Hematopoietic multipotent progenitor cell treated with erythropoietin and hydrocortisone succinate and interleukin-3 and kit ligand, for 4 days (in vitro differentiated cells): ENCODE data around the gene RB1.

Experiments used
- DNase-seq: peaks from one replicate; pipeline ENCODE4 v3.0.0-alpha.2; 2015

The RB1 gene

GRCh38 chr13:48457578-48458242, 154.2 kb downstream of the RB1 start:
- DNase-seq = no peak

- no peak for DNase-seq
Observed at GRCh38 chr13:48475230-48475629, 171.7 kb downstream of the RB1 start.

- peak; percentile 32 for DNase-seq
Observed at GRCh38 chr13:48476215-48476614, 172.7 kb downstream of the RB1 start.

GRCh38 chr13:48476686-48477085, 173.1 kb downstream of the RB1 start:
- DNase-seq = no peak

- no peak for DNase-seq
Observed at GRCh38 chr13:48477191-48477855, 173.8 kb downstream of the RB1 start.

GRCh38 chr13:48478391-48478790, 174.8 kb downstream of the RB1 start:
- DNase-seq = no peak

GRCh38 chr13:48483575-48483974, 180.0 kb downstream of the RB1 start:
- no peak for DNase-seq

- no peak for DNase-seq
Observed at GRCh38 chr13:48485432-48485831, 181.9 kb downstream of the RB1 start.

GRCh38 chr13:48486362-48486761, 182.8 kb downstream of the RB1 start:
- no peak for DNase-seq

GRCh38 chr13:48486836-48487235, 183.3 kb downstream of the RB1 start:
- no peak for DNase-seq

GRCh38 chr13:48487968-48488367, 184.4 kb downstream of the RB1 start:
- DNase-seq = no peak

GRCh38 chr13:48488995-48489394, 185.4 kb downstream of the RB1 start:
- DNase-seq = no peak

- DNase-seq = no peak
Observed at GRCh38 chr13:48489666-48490065, 186.1 kb downstream of the RB1 start.

GRCh38 chr13:48490241-48490640, 186.7 kb downstream of the RB1 start:
- DNase-seq = no peak

GRCh38 chr13:48491423-48492095, 188.0 kb downstream of the RB1 start:
- DNase-seq = no peak

- DNase-seq = no peak
Observed at GRCh38 chr13:48492096-48492440, 188.5 kb downstream of the RB1 start.

GRCh38 chr13:48492470-48493065, 189.0 kb downstream of the RB1 start:
- DNase-seq = peak; percentile 95

GRCh38 chr13:48493066-48493765, 189.7 kb downstream of the RB1 start:
- no peak for DNase-seq

GRCh38 chr13:48493851-48494250, 190.3 kb downstream of the RB1 start:
- DNase-seq = no peak

- no peak for DNase-seq
Observed at GRCh38 chr13:48494874-48495273, 191.3 kb downstream of the RB1 start.

- DNase-seq = peak; percentile 45
Observed at GRCh38 chr13:48496271-48497161, 193.0 kb downstream of the RB1 start.

- no peak for DNase-seq
Observed at GRCh38 chr13:48497669-48498068, 194.1 kb downstream of the RB1 start.
